ENCODE data around the gene CUL3. TPM values are rescaled to one million over a fixed set of nuclear protein-coding genes. Genes with fewer than 3 reads are reported as not detected.
A peak's percentile ranks its signal among the peaks of the same experiment; 100 is the strongest.
"Not testable (repeated sequence)": the region's sequence is repeated elsewhere in the genome, so short reads cannot be mapped to it uniquely, and the experiment has no call there.

The CUL3 gene
- total RNA-seq, 1 donor from 2014 or later: 99.4 TPM

- H3K27ac Mint-ChIP-seq (ENCODE audit: unreplicated experiment): no peak overlapping the region
- H3K4me3 Mint-ChIP-seq (ENCODE audit: unreplicated experiment): no peak overlapping the region
- H3K9me3 Mint-ChIP-seq (ENCODE audit: unreplicated experiment): no peaks in the 10 kb centered on the region
- H3K36me3 Mint-ChIP-seq (ENCODE audit: unreplicated experiment): peaks cover 7% of the 10 kb centered on the region
- H3K27me3 Mint-ChIP-seq (ENCODE audit: unreplicated experiment): no peaks in the 10 kb centered on the region
- no peaks in the 10 kb centered on the region for H3K4me1 Mint-ChIP-seq (ENCODE audit: low read depth, unreplicated experiment)
- TF ChIP-seq CTCF (IDR thresholded peaks at IDR 0.05; ENCODE audit: partially characterized antibody, unreplicated experiment): no peak
- DNase-seq: no peak
These were observed 77.4 kb downstream of the CUL3 start for GRCh38 chr2:224507789-224508188.

- no peak for DNase-seq
- Mint-ChIP-seq H3K27ac (ENCODE audit: unreplicated experiment) (no peak overlapping the region), H3K4me3 (ENCODE audit: unreplicated experiment) (no peak overlapping the region), H3K4me1 (ENCODE audit: low read depth, unreplicated experiment) (no peaks in the 10 kb centered on the region), H3K9me3 (ENCODE audit: unreplicated experiment) (no peaks in the 10 kb centered on the region), H3K36me3 (ENCODE audit: unreplicated experiment) (peaks cover 7% of the 10 kb centered on the region), H3K27me3 (ENCODE audit: unreplicated experiment) (no peaks in the 10 kb centered on the region)
- TF ChIP-seq CTCF (IDR thresholded peaks at IDR 0.05; ENCODE audit: partially characterized antibody, unreplicated experiment): no peak
These were observed 78.7 kb downstream of the CUL3 start for GRCh38 chr2:224506494-224506893.

GRCh38 chr2:224498991-224499390 lies 86.2 kb downstream of the CUL3 start:
- TF ChIP-seq CTCF (IDR thresholded peaks at IDR 0.05; ENCODE audit: partially characterized antibody, unreplicated experiment): no peak
- H3K36me3 Mint-ChIP-seq (ENCODE audit: unreplicated experiment): peaks cover 3% of the 10 kb centered on the region
- no peak overlapping the region for H3K27ac Mint-ChIP-seq (ENCODE audit: unreplicated experiment)
- no peak overlapping the region for H3K4me3 Mint-ChIP-seq (ENCODE audit: unreplicated experiment)
- no peak for DNase-seq
- H3K4me1 Mint-ChIP-seq (ENCODE audit: low read depth, unreplicated experiment): no peaks in the 10 kb centered on the region
- H3K27me3 Mint-ChIP-seq (ENCODE audit: unreplicated experiment): no peaks in the 10 kb centered on the region
- H3K9me3 Mint-ChIP-seq (ENCODE audit: unreplicated experiment): peaks cover 1% of the 10 kb centered on the region

GRCh38 chr2:224492531-224492930 lies 92.6 kb downstream of the CUL3 start:
- no peak for DNase-seq
- Mint-ChIP-seq H3K4me1 (ENCODE audit: low read depth, unreplicated experiment) (no peaks in the 10 kb centered on the region), H3K27ac (ENCODE audit: unreplicated experiment) (no peak overlapping the region), H3K27me3 (ENCODE audit: unreplicated experiment) (no peaks in the 10 kb centered on the region), H3K9me3 (ENCODE audit: unreplicated experiment) (peaks cover 14% of the 10 kb centered on the region), H3K36me3 (ENCODE audit: unreplicated experiment) (peaks cover 18% of the 10 kb centered on the region), H3K4me3 (ENCODE audit: unreplicated experiment) (no peak overlapping the region)
- no peak for TF ChIP-seq CTCF (IDR thresholded peaks at IDR 0.05; ENCODE audit: partially characterized antibody, unreplicated experiment)

- Mint-ChIP-seq H3K36me3 (ENCODE audit: unreplicated experiment) (peaks cover 31% of the 10 kb centered on the region), H3K4me1 (ENCODE audit: low read depth, unreplicated experiment) (peaks cover 10% of the 10 kb centered on the region), H3K9me3 (ENCODE audit: unreplicated experiment) (peaks cover 15% of the 10 kb centered on the region)
- not testable (repeated sequence) for H3K27ac Mint-ChIP-seq (ENCODE audit: unreplicated experiment); H3K4me3 Mint-ChIP-seq (ENCODE audit: unreplicated experiment); H3K27me3 Mint-ChIP-seq (ENCODE audit: unreplicated experiment); DNase-seq
These were observed 97.2 kb downstream of the CUL3 start for GRCh38 chr2:224487940-224488339.

- DNase-seq; H3K4me3 Mint-ChIP-seq (ENCODE audit: unreplicated experiment); H3K27me3 Mint-ChIP-seq (ENCODE audit: unreplicated experiment): not testable (repeated sequence)
- H3K4me1 Mint-ChIP-seq (ENCODE audit: low read depth, unreplicated experiment): peaks cover 17% of the 10 kb centered on the region
- peaks cover 31% of the 10 kb centered on the region for H3K36me3 Mint-ChIP-seq (ENCODE audit: unreplicated experiment)
- H3K27ac Mint-ChIP-seq (ENCODE audit: unreplicated experiment): peak overlapping the region; percentile 38
- H3K9me3 Mint-ChIP-seq (ENCODE audit: unreplicated experiment): peaks cover 14% of the 10 kb centered on the region
These were observed 99.8 kb downstream of the CUL3 start for GRCh38 chr2:224485081-224486014.
